SKM-1 treated with dmso at 0.1 percent for 144 hours (cell line): ENCODE data around the gene NCR1.
"Not testable (repeated sequence)": the region's sequence is repeated elsewhere in the genome, so short reads cannot be mapped to it uniquely, and the experiment has no call there.

ENCODE experiments used
- DNase-seq: peaks from one replicate; lab custom pipeline; 2025; ENCODE audit not compliant: unreplicated experiment; lab: John Stamatoyannopoulos, UW

Gene NCR1

GRCh38 chr19:54906819-54907218, 871 bp downstream of the NCR1 start:
- no peak for DNase-seq

GRCh38 chr19:54907899-54908298, 2.0 kb downstream of the NCR1 start:
- not testable (repeated sequence) for DNase-seq

GRCh38 chr19:54916822-54917221, 10.9 kb downstream of the NCR1 start:
- DNase-seq, result no peak

DNA sequence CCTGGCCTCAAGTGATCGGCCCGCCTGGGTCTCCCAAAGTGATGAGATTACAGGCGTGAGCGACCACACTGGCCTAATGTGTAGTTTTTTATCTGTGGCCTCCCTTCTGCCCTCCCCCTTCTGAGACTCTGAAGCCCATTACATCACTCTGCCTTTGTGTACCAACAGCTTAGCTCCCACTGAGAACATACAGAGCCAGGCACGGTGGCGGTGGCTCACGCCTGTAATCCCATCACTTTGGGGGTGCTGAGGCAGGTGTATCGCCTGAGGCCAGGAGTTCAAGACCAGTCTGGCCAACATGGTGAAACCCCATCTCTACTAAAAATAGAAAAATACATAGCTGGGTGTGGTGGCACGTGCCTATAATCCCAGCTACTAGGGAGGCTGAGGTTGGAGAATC, 12.6 kb downstream of the NCR1 start:
- DNase-seq, result no peak

DNA sequence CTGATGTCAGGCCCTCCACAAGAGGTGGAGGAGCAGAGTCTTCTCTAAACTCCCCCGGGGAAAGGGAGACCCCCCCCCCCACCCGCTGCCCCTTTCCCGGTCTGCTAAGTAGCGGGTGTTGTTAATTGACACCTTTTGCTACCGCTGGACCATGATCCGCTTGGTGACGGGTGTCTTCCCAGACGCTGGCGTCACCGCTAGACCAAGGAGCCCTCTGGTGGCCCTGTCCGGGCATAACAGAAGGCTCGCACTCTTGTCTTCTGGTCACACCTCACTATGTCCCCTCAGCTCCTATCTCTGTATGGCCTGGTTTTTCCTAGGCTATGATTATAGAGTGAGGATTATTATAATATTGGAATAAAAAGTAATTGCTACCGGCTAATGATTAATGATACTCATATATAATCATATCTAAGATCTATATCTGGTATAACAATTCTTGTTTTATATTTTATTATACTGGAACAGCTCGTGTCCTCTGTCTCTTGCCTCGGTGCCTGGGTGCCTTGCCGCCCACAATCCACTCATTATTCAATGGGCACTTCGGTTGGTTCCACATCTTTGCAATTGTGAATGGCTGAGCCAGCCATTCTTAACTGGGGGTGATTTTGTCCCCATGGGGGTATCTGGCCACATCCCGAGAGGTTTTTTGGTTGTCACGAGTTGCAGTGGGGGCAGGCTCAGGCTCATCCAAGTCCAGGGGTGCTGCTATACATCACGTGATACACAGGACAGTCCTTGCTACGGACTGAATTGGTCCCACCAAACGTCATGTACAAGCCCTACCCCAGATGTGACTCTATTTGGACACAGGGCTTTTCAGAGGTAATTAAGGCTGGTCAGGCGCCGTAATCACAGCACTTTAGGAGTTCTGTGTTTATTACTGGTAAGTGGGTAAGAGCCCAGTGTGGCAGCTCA, 14.0 kb downstream of the NCR1 start:
- DNase-seq, result not testable (repeated sequence)

DNA sequence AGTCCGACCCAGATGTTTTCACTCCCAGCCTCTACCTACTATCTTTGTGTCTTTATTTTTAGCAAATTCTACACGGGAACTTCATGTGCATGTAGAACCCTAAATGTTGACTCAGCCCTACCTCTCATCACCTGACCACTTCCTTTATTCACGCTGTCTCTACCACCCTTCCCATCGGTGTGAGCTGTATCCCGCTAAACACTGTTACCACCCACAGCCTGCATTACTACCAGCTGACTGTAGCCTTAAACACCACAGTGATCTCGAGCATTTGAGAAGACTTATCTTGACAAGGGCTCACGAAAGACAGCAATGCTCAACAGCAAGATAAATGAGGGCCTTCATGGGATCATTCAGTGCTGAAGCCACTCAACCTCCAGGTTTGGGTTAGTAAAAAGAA, 15.1 kb downstream of the NCR1 start:
- DNase-seq, result no peak

GRCh38 chr19:54923276-54923675, 17.3 kb downstream of the NCR1 start:
- no peak for DNase-seq

DNA sequence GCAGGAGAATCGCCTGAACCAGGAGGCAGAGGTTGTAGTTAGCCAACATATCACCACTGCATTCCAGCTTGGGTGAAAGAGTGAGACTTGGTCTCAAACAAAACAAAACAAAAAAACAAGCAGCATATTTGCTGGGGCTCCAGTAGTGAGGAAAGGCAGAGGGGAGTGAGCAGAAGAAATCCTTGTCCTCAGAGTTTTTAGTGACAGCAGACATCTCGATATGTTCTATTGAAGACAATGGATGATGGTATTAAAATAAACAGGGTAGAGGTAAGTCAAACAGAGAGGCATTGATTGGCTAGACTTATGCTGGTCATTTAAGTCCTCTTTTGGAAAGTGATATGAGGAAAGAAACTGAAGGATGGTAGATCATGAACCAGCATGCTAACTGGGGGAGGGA, 22.4 kb downstream of the NCR1 start:
- DNase-seq, result no peak

- no peak for DNase-seq
These were observed 32.0 kb downstream of the NCR1 start for GRCh38 chr19:54937926-54938325.

DNA sequence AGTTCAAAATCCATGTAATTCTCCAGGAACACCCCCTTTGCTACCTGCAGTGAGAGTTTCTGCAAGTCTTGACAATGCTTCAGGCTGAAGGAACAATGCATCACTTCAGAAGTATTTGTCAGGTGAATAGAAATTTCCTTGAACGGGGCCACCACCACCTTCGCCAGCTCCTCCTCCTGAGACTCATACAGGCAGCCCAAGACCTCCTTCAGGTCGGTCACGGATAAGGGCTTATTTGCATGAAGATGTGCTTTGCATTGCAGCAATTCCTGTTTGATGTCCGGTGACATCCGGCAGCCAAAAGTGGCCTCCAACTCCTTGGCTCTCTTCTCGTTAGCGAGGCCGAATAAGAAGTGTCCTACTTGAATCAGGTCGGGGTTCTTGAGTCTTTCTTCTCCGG, 33.0 kb downstream of the NCR1 start:
- no peak for DNase-seq

DNA sequence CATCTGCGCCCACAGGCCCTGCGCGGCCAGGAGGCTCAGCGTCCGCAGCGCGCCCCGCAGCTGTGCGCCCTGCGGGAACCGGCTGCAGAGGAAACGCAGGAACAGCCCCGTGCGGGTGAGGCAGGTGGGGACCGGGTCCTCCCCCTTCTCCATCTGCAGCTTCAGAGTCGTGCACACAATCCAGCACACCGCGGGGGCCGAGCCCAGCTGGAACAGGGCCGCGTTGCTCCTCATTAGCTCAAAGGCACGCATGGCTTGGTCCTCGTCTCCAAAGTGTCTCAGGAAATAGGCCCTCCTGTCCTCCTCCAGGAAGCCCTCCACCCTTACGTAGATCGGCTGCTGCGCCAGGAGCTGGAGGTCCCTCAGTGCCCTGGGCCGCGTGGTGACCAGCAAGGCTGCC, 33.6 kb downstream of the NCR1 start:
- not testable (repeated sequence) for DNase-seq

DNA sequence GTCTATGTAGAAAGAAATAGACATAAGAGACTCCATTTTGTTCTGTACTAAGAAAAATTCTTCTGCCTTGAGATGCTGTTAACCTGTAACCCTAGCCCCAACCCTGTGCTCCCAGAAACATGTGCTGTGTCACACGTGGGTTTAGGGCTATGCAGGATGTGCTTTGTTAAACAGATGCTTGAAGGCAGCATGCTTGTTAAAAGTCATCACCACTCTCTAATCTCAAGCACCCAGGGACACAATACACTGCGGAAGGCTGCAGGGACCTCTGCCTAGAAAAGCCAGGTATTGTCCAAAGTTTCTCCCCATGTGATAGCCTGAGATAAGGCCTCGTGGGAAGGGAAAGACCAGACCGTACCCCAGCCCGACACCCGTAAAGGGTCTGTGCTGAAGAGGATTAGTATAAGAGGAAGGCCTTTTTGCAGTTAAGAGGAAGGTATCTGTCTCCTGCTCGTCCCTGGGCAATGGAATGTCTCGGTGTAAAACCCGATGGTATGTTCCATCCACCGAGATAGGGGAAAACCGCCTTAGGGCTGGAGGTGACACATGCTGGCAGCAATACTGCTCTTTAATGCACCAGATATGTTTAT, 37.9 kb downstream of the NCR1 start:
- not testable (repeated sequence) for DNase-seq

DNA sequence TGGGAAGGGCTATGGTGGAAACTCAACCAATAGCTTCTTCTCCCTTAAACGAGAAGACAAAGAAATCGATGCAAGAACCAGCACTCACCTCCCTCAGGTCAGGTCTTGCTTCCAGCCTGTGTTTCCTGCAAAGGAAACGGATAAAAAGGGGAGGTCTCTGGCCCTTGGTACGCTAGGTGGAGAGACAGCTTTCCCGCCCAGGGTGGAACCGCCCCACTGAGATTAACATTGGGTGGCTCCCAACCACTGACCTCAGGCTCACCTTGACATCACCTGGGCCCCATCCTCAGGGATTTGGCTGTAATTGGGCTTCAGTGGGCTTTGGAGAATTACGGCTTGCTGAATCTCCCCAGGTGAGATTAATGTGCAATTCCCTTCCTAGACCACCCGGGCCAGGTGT, 41.4 kb downstream of the NCR1 start, which contains the start of gene NLRP7:
Gene NLRP7 (minus strand): TSS at position 150 of the 400 bp plus-strand sequence.
- no peak for DNase-seq

DNA sequence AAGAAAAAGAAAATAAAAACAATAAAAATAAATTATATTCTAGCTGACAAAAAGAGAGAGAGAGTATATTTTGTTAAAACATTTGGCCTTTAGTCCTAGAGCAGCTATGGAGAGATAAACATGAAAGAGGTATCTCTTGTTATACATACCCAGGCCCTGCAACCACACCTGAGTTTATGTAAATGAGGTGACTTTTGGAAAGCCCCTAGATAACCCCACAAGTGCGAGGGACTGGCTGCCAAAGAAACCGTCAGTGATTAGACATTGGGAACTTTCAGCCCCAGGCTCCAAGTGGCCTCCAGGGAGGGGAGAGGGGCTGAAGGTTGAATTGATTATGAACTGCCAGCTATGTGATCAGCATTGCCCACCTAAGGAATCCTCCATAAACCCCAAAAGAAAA, 43.5 kb downstream of the NCR1 start:
- DNase-seq, result no peak

- DNase-seq, result not testable (repeated sequence)
These were observed 44.6 kb downstream of the NCR1 start for GRCh38 chr19:54950580-54950979.

- DNase-seq, result no peak
These were observed 46.8 kb downstream of the NCR1 start for GRCh38 chr19:54952591-54953344.

DNA sequence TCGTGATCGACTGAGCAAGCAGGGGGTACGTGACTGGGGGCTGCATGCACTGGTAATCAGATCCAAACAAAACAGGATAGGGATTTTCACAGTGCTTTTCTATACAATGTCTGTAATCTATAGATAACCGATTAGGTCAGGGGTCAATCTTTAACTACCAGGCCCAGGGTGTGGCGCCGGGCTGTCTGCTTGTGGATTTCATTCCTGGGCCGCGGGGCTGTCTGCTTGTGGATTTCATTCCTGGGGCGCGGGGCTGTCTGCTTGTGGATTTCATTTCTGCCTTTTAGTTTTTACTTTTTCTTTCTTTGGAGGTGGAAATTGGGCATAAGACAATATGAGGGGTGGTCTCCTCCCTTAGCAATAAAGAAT, 47.4 kb downstream of the NCR1 start:
- not testable (repeated sequence) for DNase-seq

GRCh38 chr19:54955376-54955775, 49.4 kb downstream of the NCR1 start:
- DNase-seq, result no peak

- DNase-seq, result peak; percentile 2
These were observed 53.9 kb downstream of the NCR1 start for GRCh38 chr19:54959840-54960239.
